ENCODE data around the gene TNNI3K.
A peak's percentile ranks its signal among the peaks of the same experiment; 100 is the strongest.

TNNI3K gene

GRCh38 chr1:74334147-74334546 lies 99.0 kb downstream of the TNNI3K start:
- no peak for TF ChIP-seq CTCF (IDR thresholded peaks at IDR 0.05; ENCODE audit: low read depth, low read length, missing control alignments)
- in situ Hi-C loops (cut with HindIII; ENCODE audit: low pct_ligation_motif_present, low sequenced_read_pairs), result no loop called here
- Histone ChIP-seq H3K27ac (no peak overlapping the region), H3K36me3 (replicated peaks) (no peaks in the 10 kb centered on the region), H3K27me3 (replicated peaks) (no peaks in the 10 kb centered on the region), H3K4me3 (ENCODE audit: low read depth, low read length) (no peak overlapping the region)
- no peak for DNase-seq

DNA sequence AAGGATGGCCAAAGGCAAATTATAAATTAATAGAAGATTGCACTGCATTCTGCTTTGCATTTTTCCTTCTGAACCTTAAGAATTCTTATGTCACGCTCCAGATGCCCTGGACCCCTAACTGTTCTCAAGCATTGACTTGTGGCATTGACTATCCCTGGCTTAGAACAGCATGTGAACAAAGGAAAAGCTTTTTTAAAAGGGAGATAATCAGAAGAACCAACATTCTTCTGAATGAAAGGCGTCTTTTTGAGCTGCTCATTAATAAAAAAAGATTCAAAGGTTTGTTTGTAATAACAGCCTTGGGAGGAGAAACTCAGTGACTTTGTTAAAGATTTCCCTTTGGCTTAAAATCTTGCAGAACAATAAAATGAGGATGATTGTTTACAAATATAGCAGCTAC lies 105.5 kb downstream of the TNNI3K start:
- Histone ChIP-seq H3K4me3 (ENCODE audit: low read depth, low read length) (no peak overlapping the region), H3K36me3 (replicated peaks) (no peaks in the 10 kb centered on the region), H3K27me3 (replicated peaks) (no peaks in the 10 kb centered on the region), H3K27ac (no peak overlapping the region)
- no peak for TF ChIP-seq CTCF (IDR thresholded peaks at IDR 0.05; ENCODE audit: low read depth, low read length, missing control alignments)
- in situ Hi-C loops (cut with HindIII; ENCODE audit: low pct_ligation_motif_present, low sequenced_read_pairs), result no loop called here
- DNase-seq, result no peak

GRCh38 chr1:74341702-74342339 lies 106.6 kb downstream of the TNNI3K start:
- no peaks in the 10 kb centered on the region for H3K27me3 ChIP-seq (replicated peaks)
- no peak for TF ChIP-seq CTCF (IDR thresholded peaks at IDR 0.05; ENCODE audit: low read depth, low read length, missing control alignments)
- DNase-seq, result no peak
- in situ Hi-C loops (cut with HindIII; ENCODE audit: low pct_ligation_motif_present, low sequenced_read_pairs), result no loop called here
- no peak overlapping the region for H3K27ac ChIP-seq
- no peaks in the 10 kb centered on the region for H3K36me3 ChIP-seq (replicated peaks)
- H3K4me3 ChIP-seq (ENCODE audit: low read depth, low read length), result no peak overlapping the region

DNA sequence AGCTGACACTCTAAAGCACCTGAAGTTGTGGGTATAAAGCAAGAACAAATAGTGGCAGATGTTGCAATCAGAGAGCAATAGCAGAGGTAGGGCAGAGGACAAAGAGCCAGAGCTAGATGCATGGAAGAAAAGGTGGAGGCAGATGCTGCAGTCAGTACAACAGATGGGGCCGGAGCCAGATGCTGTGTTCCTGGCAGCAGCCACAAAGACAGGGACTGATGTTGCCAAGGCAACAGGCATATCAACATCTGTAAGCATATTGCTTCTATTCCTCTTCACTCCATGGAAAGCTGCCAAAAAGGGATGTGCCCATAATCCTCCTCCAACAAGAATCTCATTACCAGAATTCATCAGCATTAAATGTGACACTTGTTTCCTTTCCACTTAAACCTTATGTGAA lies 108.0 kb downstream of the TNNI3K start:
- no peak for TF ChIP-seq CTCF (IDR thresholded peaks at IDR 0.05; ENCODE audit: low read depth, low read length, missing control alignments)
- H3K4me3 ChIP-seq (ENCODE audit: low read depth, low read length), result no peak overlapping the region
- in situ Hi-C loops (cut with HindIII; ENCODE audit: low pct_ligation_motif_present, low sequenced_read_pairs), result no loop called here
- no peak overlapping the region for H3K27ac ChIP-seq
- DNase-seq, result peak; percentile 14
- no peaks in the 10 kb centered on the region for H3K27me3 ChIP-seq (replicated peaks)
- no peaks in the 10 kb centered on the region for H3K36me3 ChIP-seq (replicated peaks)

DNA sequence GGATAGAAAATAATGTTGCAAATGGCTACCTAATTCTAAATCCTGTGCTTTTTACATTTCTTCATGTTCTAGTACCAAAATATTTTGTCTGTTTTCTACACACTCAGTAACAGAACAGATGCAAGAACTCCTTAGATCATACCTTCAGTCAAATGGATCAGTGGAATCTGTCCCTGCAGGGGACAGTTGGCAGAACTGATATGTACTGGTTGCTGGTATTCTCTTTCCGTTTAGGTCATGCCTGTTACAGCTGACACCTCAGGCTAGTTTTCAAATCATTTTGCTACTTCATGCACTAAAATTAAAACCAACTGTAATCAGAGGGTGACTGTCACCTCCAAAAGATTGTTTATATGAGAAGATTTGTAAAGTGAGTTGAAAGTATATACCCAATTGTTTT lies 109.2 kb downstream of the TNNI3K start:
- Histone ChIP-seq H3K27me3 (replicated peaks) (no peaks in the 10 kb centered on the region), H3K4me3 (ENCODE audit: low read depth, low read length) (no peak overlapping the region), H3K36me3 (replicated peaks) (no peaks in the 10 kb centered on the region), H3K27ac (no peak overlapping the region)
- DNase-seq, result no peak
- in situ Hi-C loops (cut with HindIII; ENCODE audit: low pct_ligation_motif_present, low sequenced_read_pairs), result no loop called here
- no peak for TF ChIP-seq CTCF (IDR thresholded peaks at IDR 0.05; ENCODE audit: low read depth, low read length, missing control alignments)

- H3K27me3 ChIP-seq (replicated peaks), result no peaks in the 10 kb centered on the region
- H3K27ac ChIP-seq, result no peak overlapping the region
- no peaks in the 10 kb centered on the region for H3K36me3 ChIP-seq (replicated peaks)
- no peak overlapping the region for H3K4me3 ChIP-seq (ENCODE audit: low read depth, low read length)
- no peak for TF ChIP-seq CTCF (IDR thresholded peaks at IDR 0.05; ENCODE audit: low read depth, low read length, missing control alignments)
- peak; percentile 54 for DNase-seq
- in situ Hi-C loops (cut with HindIII; ENCODE audit: low pct_ligation_motif_present, low sequenced_read_pairs), result no loop called here
Measured at GRCh38 chr1:74356493-74356892, 121.3 kb downstream of the TNNI3K start.

All from brain microvascular endothelial cell (primary cell).